WI38 (cell line): Measurements from ENCODE around the gene ARRDC3.

Source experiments
- H3K4me3 ChIP-seq: 2 replicates; pipeline ENCODE4 v1.5.1; 2011; ENCODE audit warnings: low read depth, mild to moderate bottlenecking, control low read depth, low read length
- TF ChIP-seq, protein P1 (sequence below): IDR thresholded peaks from 2 replicates; pipeline ENCODE4 v1.5.1; 2012; ENCODE audit warnings: low read depth, mild to moderate bottlenecking, control low read depth, low read length

ARRDC3 gene

GRCh38 chr5:91319667-91320066 is 63.5 kb downstream of the ARRDC3 start:
- no peak overlapping the region for H3K4me3 ChIP-seq
- TF ChIP-seq, protein P1, sequence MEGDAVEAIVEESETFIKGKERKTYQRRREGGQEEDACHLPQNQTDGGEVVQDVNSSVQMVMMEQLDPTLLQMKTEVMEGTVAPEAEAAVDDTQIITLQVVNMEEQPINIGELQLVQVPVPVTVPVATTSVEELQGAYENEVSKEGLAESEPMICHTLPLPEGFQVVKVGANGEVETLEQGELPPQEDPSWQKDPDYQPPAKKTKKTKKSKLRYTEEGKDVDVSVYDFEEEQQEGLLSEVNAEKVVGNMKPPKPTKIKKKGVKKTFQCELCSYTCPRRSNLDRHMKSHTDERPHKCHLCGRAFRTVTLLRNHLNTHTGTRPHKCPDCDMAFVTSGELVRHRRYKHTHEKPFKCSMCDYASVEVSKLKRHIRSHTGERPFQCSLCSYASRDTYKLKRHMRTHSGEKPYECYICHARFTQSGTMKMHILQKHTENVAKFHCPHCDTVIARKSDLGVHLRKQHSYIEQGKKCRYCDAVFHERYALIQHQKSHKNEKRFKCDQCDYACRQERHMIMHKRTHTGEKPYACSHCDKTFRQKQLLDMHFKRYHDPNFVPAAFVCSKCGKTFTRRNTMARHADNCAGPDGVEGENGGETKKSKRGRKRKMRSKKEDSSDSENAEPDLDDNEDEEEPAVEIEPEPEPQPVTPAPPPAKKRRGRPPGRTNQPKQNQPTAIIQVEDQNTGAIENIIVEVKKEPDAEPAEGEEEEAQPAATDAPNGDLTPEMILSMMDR: no peak

GRCh38 chr5:91318724-91319123 is 64.4 kb downstream of the ARRDC3 start:
- TF ChIP-seq, protein P1: no peak
- H3K4me3 ChIP-seq: no peak overlapping the region
